SU-DHL-6 (cell line): ENCODE measurements around the gene PIGR.

ENCODE experiments used
- H2AFZ ChIP-seq: fragments of 200-600 bp; sonication (generic); 2 replicates; pipeline ENCODE4 v1.6.1; 2014; ENCODE audit warnings: low read depth, mild to moderate bottlenecking, moderate library complexity, mixed read lengths, antibody characterized with exemption, low read length; ENCODE audit not compliant: severe bottlenecking
- H3F3A ChIP-seq: fragments of 200-600 bp; shearing (Covaris generic); 2 replicates; pipeline ENCODE4 v1.6.0; 2016; ENCODE audit warnings: antibody characterized with exemption, mild to moderate bottlenecking; ENCODE audit not compliant: insufficient read depth
- H3K27ac ChIP-seq: fragments of 200-600 bp; sonication (generic); 2 replicates; pipeline ENCODE4 v1.5.1; 2016; ENCODE audit warnings: low read depth, mild to moderate bottlenecking, low read length, moderate library complexity, mixed read lengths
- H3K27me3 ChIP-seq: fragments of 200-600 bp; sonication (generic), shearing (Covaris generic); 2 replicates; pipeline ENCODE4 v1.6.0; 2014; ENCODE audit warnings: mild to moderate bottlenecking, low read length
- H3K36me3 ChIP-seq: fragments of 200-600 bp; sonication (generic); 2 replicates; pipeline ENCODE4 v1.6.1; 2014; ENCODE audit warnings: mild to moderate bottlenecking, low read length, mixed read lengths
- H3K4me2 ChIP-seq: fragments of 300-600, 200-600 bp; shearing (Covaris generic), sonication (generic); 2 replicates; pipeline ENCODE4 v1.6.0; 2014; ENCODE audit warnings: low read length, low read depth, mild to moderate bottlenecking; ENCODE audit not compliant: poor library complexity, severe bottlenecking
- H3K4me3 ChIP-seq: fragments of 200-600 bp; sonication (generic); 2 replicates; pipeline ENCODE4 v1.5.1; 2014; ENCODE audit warnings: antibody characterized with exemption, low read length, mild to moderate bottlenecking, mixed read lengths; ENCODE audit not compliant: insufficient read depth, poor library complexity, severe bottlenecking
- H3K79me2 ChIP-seq: fragments of 200-600 bp; sonication (generic); 2 replicates; pipeline ENCODE4 v1.6.1; 2014; ENCODE audit warnings: mild to moderate bottlenecking, low read length, moderate library complexity; ENCODE audit not compliant: insufficient read depth
- H3K9ac ChIP-seq: fragments of 200-600 bp; sonication (generic); 2 replicates; pipeline ENCODE4 v1.7.0; 2014; ENCODE audit warnings: mild to moderate bottlenecking, low read length
- H3K9me2 ChIP-seq: fragments of 200-600 bp; sonication (generic); replicated peaks from 2 replicates; pipeline ENCODE4 v1.6.1; 2014; ENCODE audit warnings: low read length; ENCODE audit not compliant: insufficient read depth
- H3K9me3 ChIP-seq: fragments of 200-600 bp; sonication (generic); 2 replicates; pipeline ENCODE4 v1.6.1; 2014; ENCODE audit warnings: low read length, mixed read lengths; ENCODE audit not compliant: insufficient read depth
- H4K20me1 ChIP-seq: fragments of 200-600 bp; sonication (generic); 2 replicates; pipeline ENCODE4 v1.6.1; 2014; ENCODE audit warnings: low read depth, mild to moderate bottlenecking, antibody characterized with exemption, low read length, moderate library complexity, mixed read lengths
- EZH2phosphoT487 ChIP-seq: fragments of 200-600 bp; sonication (generic), shearing (Covaris generic); conservative IDR thresholded peaks from 2 replicates; pipeline ENCODE4 v1.6.1; 2018; ENCODE audit warnings: mild to moderate bottlenecking, antibody characterized with exemption, low read length, moderate library complexity, mixed read lengths
- TF ChIP-seq, protein P1 (sequence below): fragments of 200-600 bp; sonication (generic); IDR thresholded peaks from one replicate; pipeline ENCODE4 v1.5.1; 2017; ENCODE audit warnings: antibody characterized with exemption, mild to moderate bottlenecking, low read length, moderate library complexity; ENCODE audit not compliant: insufficient read depth, poor library complexity, severe bottlenecking

PIGR gene

DNA sequence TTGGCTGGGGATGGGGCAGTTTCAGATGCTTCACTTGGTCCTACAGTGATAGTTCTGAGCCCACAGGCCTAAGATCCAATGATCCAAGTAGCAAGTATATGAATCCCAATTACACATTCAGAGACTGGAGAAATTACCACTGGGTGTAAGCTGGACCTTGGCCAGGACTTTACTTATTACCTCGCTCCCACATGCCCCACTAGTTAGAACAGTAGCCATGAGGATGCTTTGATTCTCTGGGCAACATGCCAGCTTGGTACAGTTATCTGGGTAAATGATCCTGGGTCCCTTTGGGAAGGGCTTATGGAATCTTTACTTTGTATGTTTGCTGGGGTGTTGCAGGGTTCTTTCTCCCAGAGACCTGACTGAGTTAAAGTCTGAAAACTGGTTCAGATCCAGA lies 29.0 kb upstream of the PIGR start:
- Histone ChIP-seq H2AFZ (no peak overlapping the region), H3K9me3 (no peaks in the 10 kb centered on the region), H3K9me2 (no peaks in the 10 kb centered on the region), H3K27me3 (no peaks in the 10 kb centered on the region), H3K4me3 (no peak overlapping the region), H3K4me2 (no peak overlapping the region), H3K27ac (no peak overlapping the region), H3K79me2 (no peaks in the 10 kb centered on the region), H3K36me3 (no peaks in the 10 kb centered on the region), H3F3A (no peaks in the 10 kb centered on the region), H3K9ac (no peak overlapping the region), H4K20me1 (no peaks in the 10 kb centered on the region)
- no peak for TF ChIP-seq EZH2phosphoT487
- TF ChIP-seq, protein P1, sequence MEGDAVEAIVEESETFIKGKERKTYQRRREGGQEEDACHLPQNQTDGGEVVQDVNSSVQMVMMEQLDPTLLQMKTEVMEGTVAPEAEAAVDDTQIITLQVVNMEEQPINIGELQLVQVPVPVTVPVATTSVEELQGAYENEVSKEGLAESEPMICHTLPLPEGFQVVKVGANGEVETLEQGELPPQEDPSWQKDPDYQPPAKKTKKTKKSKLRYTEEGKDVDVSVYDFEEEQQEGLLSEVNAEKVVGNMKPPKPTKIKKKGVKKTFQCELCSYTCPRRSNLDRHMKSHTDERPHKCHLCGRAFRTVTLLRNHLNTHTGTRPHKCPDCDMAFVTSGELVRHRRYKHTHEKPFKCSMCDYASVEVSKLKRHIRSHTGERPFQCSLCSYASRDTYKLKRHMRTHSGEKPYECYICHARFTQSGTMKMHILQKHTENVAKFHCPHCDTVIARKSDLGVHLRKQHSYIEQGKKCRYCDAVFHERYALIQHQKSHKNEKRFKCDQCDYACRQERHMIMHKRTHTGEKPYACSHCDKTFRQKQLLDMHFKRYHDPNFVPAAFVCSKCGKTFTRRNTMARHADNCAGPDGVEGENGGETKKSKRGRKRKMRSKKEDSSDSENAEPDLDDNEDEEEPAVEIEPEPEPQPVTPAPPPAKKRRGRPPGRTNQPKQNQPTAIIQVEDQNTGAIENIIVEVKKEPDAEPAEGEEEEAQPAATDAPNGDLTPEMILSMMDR = no peak

DNA sequence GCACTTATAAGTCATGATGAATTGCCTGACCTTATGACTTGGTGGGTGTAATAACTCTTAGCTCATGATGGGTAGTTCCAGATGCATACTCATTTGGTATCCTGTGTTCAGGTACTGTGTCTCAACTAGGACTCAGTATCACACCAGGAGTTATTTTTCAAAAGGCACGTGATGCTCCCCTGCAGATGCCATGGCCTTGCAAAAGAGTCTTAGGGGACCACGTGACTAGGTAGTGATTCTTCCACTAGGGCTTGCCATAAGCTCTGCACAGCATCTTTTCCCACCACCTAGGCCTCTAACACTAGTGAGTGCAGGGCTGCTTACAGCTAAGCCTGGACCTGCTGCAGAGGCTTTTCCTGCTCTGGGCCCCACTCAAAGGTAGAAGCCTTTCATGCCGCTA lies 27.9 kb upstream of the PIGR start:
- no peaks in the 10 kb centered on the region for H3F3A ChIP-seq
- H3K4me3 ChIP-seq = no peak overlapping the region
- no peaks in the 10 kb centered on the region for H4K20me1 ChIP-seq
- no peak overlapping the region for H2AFZ ChIP-seq
- H3K36me3 ChIP-seq = no peaks in the 10 kb centered on the region
- H3K79me2 ChIP-seq = no peaks in the 10 kb centered on the region
- H3K9me2 ChIP-seq = no peaks in the 10 kb centered on the region
- H3K9ac ChIP-seq = no peak overlapping the region
- no peak for TF ChIP-seq EZH2phosphoT487
- TF ChIP-seq, protein P1 = no peak
- H3K4me2 ChIP-seq = no peak overlapping the region
- H3K9me3 ChIP-seq = no peaks in the 10 kb centered on the region
- no peaks in the 10 kb centered on the region for H3K27me3 ChIP-seq
- H3K27ac ChIP-seq = no peak overlapping the region

GRCh38 chr1:206972728-206973127 lies 26.5 kb upstream of the PIGR start:
- H3K9me2 ChIP-seq = no peaks in the 10 kb centered on the region
- H3K27me3 ChIP-seq = no peaks in the 10 kb centered on the region
- H3K79me2 ChIP-seq = no peaks in the 10 kb centered on the region
- no peak overlapping the region for H3K27ac ChIP-seq
- no peak overlapping the region for H3K4me2 ChIP-seq
- H3K9me3 ChIP-seq = no peaks in the 10 kb centered on the region
- no peaks in the 10 kb centered on the region for H3K36me3 ChIP-seq
- no peak overlapping the region for H2AFZ ChIP-seq
- TF ChIP-seq, protein P1 = no peak
- no peak for TF ChIP-seq EZH2phosphoT487
- no peak overlapping the region for H3K4me3 ChIP-seq
- H3F3A ChIP-seq = no peaks in the 10 kb centered on the region
- no peaks in the 10 kb centered on the region for H4K20me1 ChIP-seq
- no peak overlapping the region for H3K9ac ChIP-seq

DNA sequence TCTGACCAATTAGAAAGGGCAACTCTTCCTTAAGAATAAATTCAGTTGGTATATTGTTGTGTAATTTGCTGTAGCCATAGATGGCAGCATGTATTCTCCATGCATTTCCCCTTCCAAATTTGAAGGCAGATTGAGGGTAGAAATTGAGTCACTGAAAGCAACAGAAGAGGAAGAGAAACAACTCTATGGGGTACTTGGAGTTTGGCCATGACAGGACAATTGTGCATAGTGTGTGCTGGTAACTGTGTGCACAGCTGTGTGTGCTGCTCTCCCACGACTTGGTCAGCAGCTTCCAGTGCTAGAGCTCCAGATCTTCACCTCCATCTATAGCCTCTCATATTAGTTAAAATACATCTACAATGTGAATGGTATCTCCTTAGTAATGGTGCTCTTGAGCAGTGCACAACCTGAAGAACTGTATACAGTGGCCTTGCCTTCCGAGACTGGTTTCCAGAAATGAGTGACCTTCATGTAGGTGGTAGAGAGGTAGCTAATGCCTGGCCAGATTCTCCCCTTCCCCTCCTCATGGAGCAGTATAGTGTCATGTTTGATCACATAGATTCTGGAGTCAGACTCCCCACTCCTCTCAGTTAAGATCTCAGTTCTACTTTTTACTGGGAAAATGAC lies 24.9 kb upstream of the PIGR start:
- no peaks in the 10 kb centered on the region for H4K20me1 ChIP-seq
- no peaks in the 10 kb centered on the region for H3F3A ChIP-seq
- H3K27ac ChIP-seq = no peak overlapping the region
- no peaks in the 10 kb centered on the region for H3K9me2 ChIP-seq
- no peaks in the 10 kb centered on the region for H3K36me3 ChIP-seq
- no peaks in the 10 kb centered on the region for H3K9me3 ChIP-seq
- H3K27me3 ChIP-seq = no peaks in the 10 kb centered on the region
- no peak overlapping the region for H3K4me3 ChIP-seq
- no peak overlapping the region for H2AFZ ChIP-seq
- H3K79me2 ChIP-seq = no peaks in the 10 kb centered on the region
- H3K9ac ChIP-seq = no peak overlapping the region
- H3K4me2 ChIP-seq = no peak overlapping the region
- TF ChIP-seq, protein P1 = no peak
- TF ChIP-seq EZH2phosphoT487 = no peak
